NCI-H146 (cell line): Measurements from ENCODE around the gene TLE3.
A peak's percentile ranks its signal among the peaks of the same experiment; 100 is the strongest.

ENCODE experiments used
- DNase-seq: peaks from one replicate; lab custom pipeline; 2025; lab: John Stamatoyannopoulos, UW

TLE3 gene

GRCh38 chr15:70048578-70049514 lies 48.9 kb downstream of the TLE3 start:
- no peak for DNase-seq

- DNase-seq, result no peak
Measured at GRCh38 chr15:70048198-70048565, 49.5 kb downstream of the TLE3 start.

GRCh38 chr15:70047386-70048197 lies 50.1 kb downstream of the TLE3 start:
- no peak for DNase-seq

GRCh38 chr15:70046679-70047369 lies 50.9 kb downstream of the TLE3 start:
- DNase-seq, result no peak

- no peak for DNase-seq
Measured at GRCh38 chr15:70045045-70045444, 52.7 kb downstream of the TLE3 start.

GRCh38 chr15:70044168-70044567 lies 53.5 kb downstream of the TLE3 start:
- DNase-seq, result no peak

GRCh38 chr15:70043590-70043989 lies 54.1 kb downstream of the TLE3 start:
- no peak for DNase-seq

- no peak for DNase-seq
Measured at GRCh38 chr15:70042553-70043214, 55.0 kb downstream of the TLE3 start.

GRCh38 chr15:70039917-70040316 lies 57.8 kb downstream of the TLE3 start:
- no peak for DNase-seq

GRCh38 chr15:70038730-70039392 lies 58.9 kb downstream of the TLE3 start:
- DNase-seq, result peak; percentile 5

- no peak for DNase-seq
Measured at GRCh38 chr15:70037292-70037640, 60.5 kb downstream of the TLE3 start.

- DNase-seq, result peak; percentile 82
Measured at GRCh38 chr15:70036585-70037291, 61.0 kb downstream of the TLE3 start.

GRCh38 chr15:70035719-70036077 lies 62.0 kb downstream of the TLE3 start:
- no peak for DNase-seq

GRCh38 chr15:70035051-70035718 lies 62.5 kb downstream of the TLE3 start:
- DNase-seq, result no peak

- DNase-seq, result no peak
Measured at GRCh38 chr15:70034596-70034995, 63.1 kb downstream of the TLE3 start.

GRCh38 chr15:70034141-70034540 lies 63.6 kb downstream of the TLE3 start:
- DNase-seq, result no peak

GRCh38 chr15:70033529-70034140 lies 64.1 kb downstream of the TLE3 start:
- peak; percentile 87 for DNase-seq

GRCh38 chr15:70033109-70033508 lies 64.6 kb downstream of the TLE3 start:
- no peak for DNase-seq

- no peak for DNase-seq
Measured at GRCh38 chr15:70032509-70032908, 65.2 kb downstream of the TLE3 start.

GRCh38 chr15:70031713-70032112 lies 66.0 kb downstream of the TLE3 start:
- no peak for DNase-seq
